Fibroblast of skin of left biceps (primary cell): ENCODE data around the gene UFC1.
"Not testable (repeated sequence)": the region's sequence is repeated elsewhere in the genome, so short reads cannot be mapped to it uniquely, and the experiment has no call there.

ENCODE experiments used
- DNase-seq, 2 experiments: peaks; one replicate each; pipeline ENCODE4 v3.0.0-alpha.2; 2013; ENCODE audit warnings: low read depth in 2 of 2

UFC1 gene

DNA sequence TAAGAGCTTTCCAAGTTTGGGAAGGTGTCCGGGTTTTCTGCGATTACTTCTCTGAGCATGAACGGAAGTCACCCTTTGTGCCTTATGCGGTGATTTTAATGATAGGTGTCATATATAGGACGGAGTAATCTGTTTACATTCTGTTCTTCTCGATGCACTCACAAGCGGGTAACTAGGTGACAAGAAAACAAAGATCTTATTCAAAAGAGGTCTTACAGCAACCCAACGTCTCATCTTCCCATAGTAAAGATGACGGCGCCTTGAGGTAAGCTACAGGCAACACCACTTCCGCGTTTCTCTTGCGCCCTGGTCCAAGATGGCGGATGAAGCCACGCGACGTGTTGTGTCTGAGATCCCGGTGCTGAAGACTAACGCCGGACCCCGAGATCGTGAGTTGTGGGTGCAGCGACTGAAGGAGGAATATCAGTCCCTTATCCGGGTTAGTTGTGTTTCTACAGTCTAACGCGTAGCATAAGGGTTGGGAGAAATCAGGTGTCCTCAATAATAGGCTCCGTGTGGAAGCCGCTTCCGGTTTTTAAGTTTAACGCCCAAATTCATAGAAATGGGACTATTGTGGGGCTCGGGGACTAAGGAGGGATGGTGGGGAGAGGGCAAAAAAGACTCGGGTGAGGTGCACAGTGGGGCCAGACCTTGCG is at the start of gene UFC1:
TSS of gene UFC1 (plus strand) at position 297 of the 656 bp plus-strand sequence. CDS start at position 317, 20 bp downstream.
- DNase-seq = peak; percentile 67 to 73

DNA sequence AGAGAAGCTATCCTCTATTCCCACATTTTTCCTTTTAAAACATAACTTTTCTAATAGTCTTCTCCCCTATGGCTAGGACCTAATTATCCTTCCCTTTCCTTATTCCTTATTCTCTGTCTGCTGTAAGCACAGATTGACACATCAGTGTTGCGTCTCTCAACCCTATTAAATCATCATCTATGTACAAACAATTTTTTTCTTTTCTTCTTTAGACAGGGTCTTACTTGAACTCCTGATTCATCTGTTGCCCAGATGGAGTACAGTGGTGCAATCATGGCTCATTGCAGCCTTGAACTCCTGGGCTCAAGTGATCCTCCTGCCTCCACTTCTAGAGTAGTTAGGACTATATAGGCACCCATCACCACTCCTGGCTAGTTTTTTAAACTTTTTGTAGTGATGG is 47.3 kb upstream of the UFC1 start:
- no peak for DNase-seq

DNA sequence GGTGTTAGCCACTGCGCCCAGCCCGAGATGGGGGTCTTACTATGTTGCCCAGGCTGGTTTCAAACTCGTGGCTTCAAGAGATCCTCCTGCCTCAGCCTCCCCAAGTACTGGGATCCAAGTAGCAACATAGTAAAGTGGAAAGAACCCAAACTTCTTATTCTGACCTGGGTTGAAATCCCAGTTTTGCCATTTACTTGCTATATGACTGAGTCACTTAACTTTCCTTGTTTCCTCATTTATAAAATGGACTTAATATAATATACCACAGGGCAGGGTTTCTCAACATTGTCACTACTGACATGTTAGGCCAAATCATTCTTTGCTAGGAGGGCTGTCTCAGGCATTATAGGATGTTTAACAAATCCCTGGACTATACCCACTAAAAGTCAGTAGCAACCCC is 42.7 kb upstream of the UFC1 start:
- no peak for DNase-seq

DNA sequence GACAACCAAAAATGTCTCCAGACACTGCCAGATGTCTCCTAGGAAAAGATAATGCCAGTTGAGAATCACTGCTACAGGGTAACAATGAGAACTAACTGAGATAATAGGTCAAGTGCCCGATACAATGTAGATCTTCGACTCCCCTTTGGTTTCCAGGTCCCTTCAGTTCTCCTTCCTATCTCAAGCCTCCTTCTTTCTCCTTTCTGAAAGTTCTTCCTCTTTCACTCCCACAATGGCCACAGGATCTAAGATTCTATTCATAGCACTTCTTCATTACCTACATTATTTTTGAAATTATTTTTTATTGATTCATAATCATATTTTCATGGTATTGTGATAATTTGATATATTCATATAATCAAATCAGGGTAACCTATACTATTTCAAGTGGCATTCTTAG is 42.3 kb upstream of the UFC1 start:
- no peak for DNase-seq

DNA sequence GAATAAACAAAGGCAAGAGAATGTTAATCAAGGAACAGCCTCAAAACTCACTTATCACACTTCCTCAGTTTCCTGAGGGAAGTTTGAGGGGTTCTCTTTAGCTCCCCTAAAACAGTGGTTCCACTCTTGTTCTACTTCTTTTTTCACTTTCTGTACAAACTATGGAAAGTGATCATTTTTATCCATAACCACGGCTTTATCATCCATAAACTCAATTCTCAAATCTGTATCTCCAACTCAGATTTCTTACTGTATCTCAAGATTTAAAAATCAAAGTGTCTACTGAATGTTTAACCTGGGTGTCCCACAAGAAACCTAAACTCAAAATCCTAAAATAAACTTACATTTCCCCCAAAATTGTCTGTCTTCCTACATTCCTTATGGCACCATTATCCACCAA is 39.9 kb upstream of the UFC1 start:
- no peak for DNase-seq

DNA sequence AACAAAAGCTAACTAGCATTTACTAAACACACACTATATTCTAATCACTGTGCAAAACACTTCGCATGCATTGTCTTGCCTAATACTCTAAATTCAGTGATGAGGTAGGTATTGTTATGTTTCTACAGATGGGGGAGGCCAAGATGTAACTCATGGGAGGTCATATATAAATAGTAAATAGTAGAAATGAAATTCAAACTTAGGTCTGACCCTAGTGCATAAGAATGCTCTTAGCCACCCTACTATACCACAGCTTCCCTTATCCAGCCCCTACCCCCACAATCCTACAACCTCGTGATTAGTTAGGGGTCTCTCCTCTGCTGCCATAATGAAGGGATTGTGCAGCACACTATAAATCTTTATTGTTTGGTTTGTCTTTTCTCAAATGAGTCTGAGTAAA is 39.2 kb upstream of the UFC1 start:
- DNase-seq = no peak

DNA sequence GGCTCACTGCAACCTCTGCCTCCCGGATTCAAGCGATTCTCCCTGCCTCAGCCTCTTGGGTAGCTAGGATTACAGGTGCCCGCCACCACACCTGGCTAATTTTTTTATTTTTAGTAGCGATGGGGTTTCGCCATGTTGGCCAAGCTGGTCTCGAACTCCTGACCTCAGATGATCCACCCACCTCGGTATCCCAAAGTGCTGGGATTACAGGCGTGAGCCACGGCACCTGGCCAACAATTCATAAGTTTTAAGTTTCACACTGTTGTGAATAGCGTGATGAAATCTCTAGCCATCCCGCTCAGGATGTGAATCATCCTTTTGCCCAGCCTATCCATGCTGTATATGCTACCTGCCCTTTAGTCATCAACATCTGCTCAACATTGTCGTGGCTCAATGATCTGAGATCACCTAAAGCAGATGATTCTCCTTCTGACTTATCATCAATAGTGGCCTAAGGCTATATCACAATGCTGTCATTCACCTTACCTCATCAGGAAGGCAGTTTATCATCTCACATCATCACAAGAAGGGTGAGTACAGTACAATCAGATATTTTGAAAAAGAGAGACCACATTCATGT is 38.6 kb upstream of the UFC1 start:
- peak; percentile 42 to 49 for DNase-seq

- not testable (repeated sequence) for DNase-seq
Observed at GRCh38 chr1:161115961-161116360, 37.8 kb upstream of the UFC1 start.

DNA sequence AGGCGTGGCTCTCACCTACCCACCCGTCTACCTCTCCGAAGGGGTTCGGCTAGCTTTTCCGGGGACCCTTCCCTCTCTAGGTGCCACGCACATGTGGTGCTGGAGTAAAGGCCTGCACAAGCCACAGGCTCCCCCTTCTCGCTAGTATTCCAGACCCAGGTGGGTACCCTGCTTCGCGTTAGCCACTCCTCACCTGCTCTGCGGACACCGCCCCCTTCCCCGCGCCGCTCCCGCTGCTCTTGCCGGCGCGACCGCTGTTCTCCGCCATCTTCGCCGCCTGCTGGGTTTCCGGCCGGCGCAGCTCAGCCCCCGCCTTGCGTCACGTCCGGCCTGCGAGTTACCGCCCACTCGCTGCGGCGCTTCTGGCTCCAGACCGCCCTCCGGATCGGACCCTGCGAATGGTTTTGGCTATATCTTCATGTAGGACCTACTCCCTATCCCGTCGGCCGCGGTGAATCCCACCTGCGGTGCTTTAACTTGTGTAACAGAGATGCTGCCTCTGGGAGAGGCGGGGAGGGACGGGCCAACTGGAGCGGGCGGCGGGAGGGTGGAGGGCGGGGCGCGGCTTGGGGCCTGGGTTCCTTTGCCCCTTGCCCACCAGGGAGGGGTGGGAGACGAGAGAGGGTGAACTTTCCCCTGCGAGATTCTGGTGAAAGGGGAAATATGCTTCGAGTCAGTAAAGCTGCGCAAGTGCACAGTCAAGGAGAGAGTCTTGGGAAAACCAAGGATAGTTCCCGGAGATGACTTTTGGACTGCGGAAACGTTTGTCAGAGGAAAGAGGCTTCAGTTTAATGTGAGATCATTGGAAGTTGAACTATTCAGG is 35.8 kb upstream of the UFC1 start, which contains the start of the genes NIT1 and PFDN2:
TSS of gene NIT1 (plus strand) at position 347 of the 823 bp plus-strand sequence. CDS start at position 419, 72 bp downstream.
TSS of gene PFDN2 (minus strand) at position 279 of the 823 bp plus-strand sequence. CDS start at position 268, 11 bp downstream.
- peak in 1 of 2 experiments; percentile 44 for DNase-seq

DNA sequence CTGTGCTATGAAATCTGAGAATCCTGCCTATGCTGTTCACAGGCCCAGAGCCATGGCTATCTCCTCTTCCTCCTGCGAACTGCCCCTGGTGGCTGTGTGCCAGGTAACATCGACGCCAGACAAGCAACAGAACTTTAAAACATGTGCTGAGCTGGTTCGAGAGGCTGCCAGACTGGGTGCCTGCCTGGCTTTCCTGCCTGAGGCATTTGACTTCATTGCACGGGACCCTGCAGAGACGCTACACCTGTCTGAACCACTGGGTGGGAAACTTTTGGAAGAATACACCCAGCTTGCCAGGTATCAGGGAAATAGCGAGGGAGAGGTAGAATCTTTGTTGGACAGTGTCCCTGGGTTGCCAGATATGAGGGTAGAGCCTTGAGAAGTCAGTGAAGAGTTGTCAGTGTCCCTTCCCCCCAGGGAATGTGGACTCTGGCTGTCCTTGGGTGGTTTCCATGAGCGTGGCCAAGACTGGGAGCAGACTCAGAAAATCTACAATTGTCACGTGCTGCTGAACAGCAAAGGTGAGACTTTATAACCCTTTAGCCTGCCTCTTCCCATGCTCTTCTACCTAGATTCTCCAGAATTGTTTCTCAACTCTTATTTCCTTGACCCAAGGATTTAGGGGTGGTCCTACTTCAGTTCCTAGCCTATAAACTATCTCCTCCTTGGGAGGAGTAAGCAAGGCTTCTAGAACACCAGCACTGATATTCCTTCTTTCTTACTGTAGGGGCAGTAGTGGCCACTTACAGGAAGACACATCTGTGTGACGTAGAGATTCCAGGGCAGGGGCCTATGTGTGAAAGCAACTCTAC is 34.5 kb upstream of the UFC1 start:
- DNase-seq = no peak

DNA sequence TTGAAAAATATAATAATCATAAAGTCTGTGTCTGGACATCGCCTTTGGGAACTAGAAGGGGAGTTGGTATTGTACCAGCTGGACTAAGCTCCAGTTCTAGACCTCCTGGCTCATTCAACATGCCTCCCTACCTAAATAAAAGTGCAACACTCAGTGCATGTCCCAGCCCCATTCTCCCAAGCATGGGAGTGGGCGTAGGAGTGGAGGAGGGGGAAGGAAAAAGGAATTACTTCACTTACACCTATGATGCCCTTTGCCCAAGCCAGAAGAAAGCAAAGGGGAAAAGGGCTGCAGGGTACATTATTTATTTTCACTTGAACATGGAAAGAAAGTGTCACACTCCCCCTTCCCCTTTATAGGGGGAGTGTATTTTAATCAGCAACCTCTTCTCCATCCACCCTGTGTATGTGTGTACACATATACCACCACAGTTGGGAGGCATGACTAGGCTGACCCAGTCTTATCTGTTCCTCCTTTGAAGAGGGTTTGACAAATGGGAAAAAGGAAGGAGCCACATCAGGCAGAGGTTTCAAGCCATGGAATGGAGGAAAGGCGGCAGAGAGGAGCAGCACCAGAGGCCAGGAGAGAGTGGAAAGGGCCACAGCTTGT is 32.6 kb upstream of the UFC1 start:
- DNase-seq = no peak

DNA sequence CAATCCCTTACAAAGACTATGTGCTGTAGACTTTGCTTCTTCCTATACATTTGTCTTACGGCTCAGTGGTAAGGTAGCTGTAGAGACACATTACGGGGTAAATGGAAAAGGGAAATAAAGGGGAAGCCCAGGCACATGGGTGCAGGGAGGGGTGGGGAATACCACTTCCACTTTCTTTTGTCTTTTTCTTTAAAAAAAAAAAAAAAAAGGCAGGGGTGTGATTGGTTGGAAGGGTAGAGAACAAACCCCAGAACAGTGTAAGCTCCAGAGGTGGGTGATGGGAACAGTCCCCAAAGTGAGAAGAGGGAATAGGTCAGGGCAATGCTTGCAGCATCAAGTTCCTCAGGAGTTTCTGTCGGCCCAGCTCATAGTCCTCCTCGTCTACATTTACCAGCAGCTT is 31.9 kb upstream of the UFC1 start:
- DNase-seq = no peak

- DNase-seq = no peak
Observed at GRCh38 chr1:161122967-161123366, 30.8 kb upstream of the UFC1 start.

- DNase-seq = no peak
Observed at GRCh38 chr1:161127649-161128048, 26.1 kb upstream of the UFC1 start.

- DNase-seq = no peak
Observed at GRCh38 chr1:161128591-161129420, 25.0 kb upstream of the UFC1 start.

- no peak for DNase-seq
Observed at GRCh38 chr1:161130266-161130665, 23.5 kb upstream of the UFC1 start.

- DNase-seq = no peak
Observed at GRCh38 chr1:161131523-161132409, 22.0 kb upstream of the UFC1 start.

- peak; percentile 93 to 94 for DNase-seq
Observed at GRCh38 chr1:161132410-161133219, 21.2 kb upstream of the UFC1 start, which contains the start of gene DEDD. TSS of gene DEDD (minus strand) at chr1:161132667. CDS start at chr1:161124462, 8,205 bp downstream.
